Endothelial cell of umbilical vein (primary cell): ENCODE measurements around the gene CEP128. TPM values are rescaled to one million over a fixed set of nuclear protein-coding genes. Genes with fewer than 3 reads are reported as not detected.

ENCODE experiments used
- BruUV-seq: library from RNA; stranded (reverse); fragments of 400-500 nt; replicated peaks from 2 replicates; lab custom pipeline; 2021; lab: Mats Ljungman, UMichigan
- CTCF ChIA-PET: fragments of 300-600, 350-600 bp; sonication (Branson Sonifier 250); formaldehyde crosslinking; loops from one replicate; lab custom pipeline; 2021; ENCODE audit warnings: antibody characterized with exemption, inconsistent platforms; lab: Charles Lee
- POLR2A ChIA-PET: fragments of 300-600, 350-600 bp; sonication (Branson Sonifier 250); formaldehyde crosslinking; loops from one replicate; lab custom pipeline; 2021; ENCODE audit warnings: antibody characterized with exemption, inconsistent platforms; lab: Charles Lee
- DNase-seq: peaks from one replicate; pipeline ENCODE4 v3.0.0-alpha.2; 2011; ENCODE audit warnings: low read depth, low spot score
- FAIRE-seq: peaks from 2 replicates; lab custom pipeline; 2011; peaks lifted over from hg19 to GRCh38; lab: Jason Lieb, UNC
- H2AFZ ChIP-seq: 2 replicates; pipeline ENCODE4 v1.6.0; 2012; ENCODE audit warnings: low read depth, low read length, control low read depth, inconsistent platforms
- H3K27ac ChIP-seq: 2 replicates; pipeline ENCODE4 v1.5.1; 2011; ENCODE audit warnings: low read depth, mild to moderate bottlenecking, control low read depth, low read length, moderate library complexity; ENCODE audit not compliant: insufficient read depth
- H3K27me3 ChIP-seq, 2 experiments: 2 replicates each; pipeline versions ENCODE4 v1.6.0 to v1.6.1; 2011; ENCODE audit warnings: low read length in 2 of 2, mixed read lengths in 1 of 2; ENCODE audit not compliant: control insufficient read depth in 2 of 2, insufficient read depth in 2 of 2
- H3K36me3 ChIP-seq, 2 experiments: 2 replicates in 1 of 2; 3 replicates in 1 of 2; pipeline ENCODE4 v1.5.1; 2011; ENCODE audit warnings: low read length in 2 of 2, mild to moderate bottlenecking in 1 of 2, moderate library complexity in 1 of 2; ENCODE audit not compliant: control insufficient read depth in 2 of 2, insufficient read depth in 2 of 2; ENCODE audit errors: extremely low read depth in 1 of 2
- H3K4me1 ChIP-seq: 3 replicates; pipeline ENCODE4 v1.5.1; 2011; ENCODE audit warnings: mild to moderate bottlenecking, low read length; ENCODE audit not compliant: control insufficient read depth, insufficient read depth; ENCODE audit errors: extremely low read depth
- H3K4me2 ChIP-seq: 2 replicates; pipeline ENCODE4 v1.6.1; 2011; ENCODE audit warnings: low read length, control low read depth, mixed read lengths; ENCODE audit not compliant: insufficient read depth
- H3K4me3 ChIP-seq, 3 experiments: fragments of 200-600 bp in 1 of 3; sonication (generic), shearing (Covaris generic) in 1 of 3; replicated peaks in 1 of 3; 2 replicates each; pipeline ENCODE4 v1.5.1; 2011 to 2016; ENCODE audit warnings: control low read depth in 3 of 3, low read length in 3 of 3, mild to moderate bottlenecking in 2 of 3, inconsistent platforms in 1 of 3, low read depth in 1 of 3, moderate library complexity in 1 of 3; ENCODE audit not compliant: insufficient read depth in 1 of 3
- H3K79me2 ChIP-seq: 2 replicates; pipeline ENCODE4 v1.6.0; 2012; ENCODE audit warnings: low read length, inconsistent platforms; ENCODE audit not compliant: control insufficient read depth, insufficient read depth
- H3K9ac ChIP-seq: replicated peaks from 2 replicates; pipeline ENCODE3; 2011; ENCODE audit warnings: low read length, control low read depth; ENCODE audit not compliant: insufficient read depth; ENCODE audit errors: extremely low read depth
- H3K9me1 ChIP-seq: replicated peaks from 3 replicates; pipeline ENCODE4 v1.6.0; 2011; ENCODE audit warnings: mild to moderate bottlenecking, low read length; ENCODE audit not compliant: control insufficient read depth, insufficient read depth; ENCODE audit errors: extremely low read depth
- H3K9me3 ChIP-seq: replicated peaks from 2 replicates; pipeline ENCODE4 v1.5.1; 2012; ENCODE audit warnings: low read length, inconsistent platforms; ENCODE audit not compliant: control insufficient read depth, insufficient read depth
- H4K20me1 ChIP-seq: replicated peaks from 2 replicates; pipeline ENCODE3; 2011; ENCODE audit warnings: mild to moderate bottlenecking, low read length; ENCODE audit not compliant: control insufficient read depth, insufficient read depth; ENCODE audit errors: extremely low read depth
- EZH2 ChIP-seq: IDR thresholded peaks from 2 replicates; pipeline ENCODE4 v1.6.1; 2012; ENCODE audit warnings: borderline replicate concordance, low read depth, mild to moderate bottlenecking, moderate library complexity, low read length, inconsistent platforms; ENCODE audit not compliant: severe bottlenecking
- FOS ChIP-seq: IDR thresholded peaks from 2 replicates; pipeline ENCODE4 v1.6.1; 2011; ENCODE audit warnings: mild to moderate bottlenecking, low read length, moderate library complexity, borderline replicate concordance; ENCODE audit not compliant: insufficient read depth
- GATA2 ChIP-seq: IDR thresholded peaks from 2 replicates; pipeline ENCODE4 v1.7.0; 2011; ENCODE audit warnings: low read depth, mild to moderate bottlenecking, moderate library complexity, mixed read lengths, low read length; ENCODE audit not compliant: insufficient read length, insufficient read depth
- JUN ChIP-seq: IDR thresholded peaks from 2 replicates; pipeline ENCODE4 v1.6.1; 2011; ENCODE audit warnings: borderline replicate concordance, low read depth; ENCODE audit not compliant: insufficient read length, insufficient read depth
- MYC ChIP-seq: IDR thresholded peaks from one replicate; pipeline ENCODE4 v1.6.1; 2011; ENCODE audit warnings: mild to moderate bottlenecking, low read depth, low read length
- POLR2A ChIP-seq: IDR thresholded peaks from 2 replicates; pipeline ENCODE4 v1.6.1; 2012; ENCODE audit warnings: low read depth, mild to moderate bottlenecking, control low read depth, low read length
- POLR2AphosphoS5 ChIP-seq: IDR thresholded peaks from 2 replicates; pipeline ENCODE4 v1.6.1; 2012; ENCODE audit warnings: low read depth, mild to moderate bottlenecking, control low read depth, low read length, moderate library complexity; ENCODE audit not compliant: insufficient read depth
- dilution Hi-C: fragments of 300-500 bp; cut with MboI; formaldehyde crosslinking; loops from one replicate; pipeline ENCODE4 v1.15.0; 2019; ENCODE audit warnings: low sequenced_read_pairs; ENCODE audit not compliant: extremely low pct_ligation_motif_present
- intact Hi-C: fragments of 100-400 bp; cut with micrococcal nuclease; formaldehyde crosslinking; loops from one replicate; pipeline ENCODE4 v1.10.0; 2022
- polyA plus RNA-seq, 4 experiments: library from polyadenylated mRNA; depleted of rRNA in 3 of 4; stranded (reverse) in 3 of 4; unstranded in 1 of 4; fragments of >200 nt; gene quantifications; 2 replicates each; pipeline versions ENCODE4 v1.2.1 to v1.2.3, GENCODE V29; 2011 to 2012; ENCODE audit warnings: missing spikeins in 1 of 4
- total RNA-seq: library from RNA; stranded (reverse); gene quantifications from 2 replicates; pipeline ENCODE4 v1.2.3, GENCODE V29; 2021
- TF ChIP-seq, protein P1 (sequence below): IDR thresholded peaks from 2 replicates; pipeline ENCODE4 v1.6.1; 2011; ENCODE audit not compliant: insufficient read depth, insufficient read length
- TF ChIP-seq, protein P2 (sequence below), 2 donors: IDR thresholded peaks; 1 replicate in 1 of 2; 2 replicates in 1 of 2; pipeline ENCODE4 v1.5.1; 2011; ENCODE audit warnings: low read length in 2 of 2, mild to moderate bottlenecking in 2 of 2, moderate library complexity in 2 of 2, control low read depth in 1 of 2, inconsistent platforms in 1 of 2, low read depth in 1 of 2; ENCODE audit not compliant: insufficient read depth in 1 of 2; ENCODE audit errors: extremely low read depth in 1 of 2

The CEP128 gene
- total and polyA plus RNA-seq, 2 donors (not counting 3 experiments of a cell fraction or from before 2014, with no cell fraction given): 0.91 to 23.7 TPM

DNA sequence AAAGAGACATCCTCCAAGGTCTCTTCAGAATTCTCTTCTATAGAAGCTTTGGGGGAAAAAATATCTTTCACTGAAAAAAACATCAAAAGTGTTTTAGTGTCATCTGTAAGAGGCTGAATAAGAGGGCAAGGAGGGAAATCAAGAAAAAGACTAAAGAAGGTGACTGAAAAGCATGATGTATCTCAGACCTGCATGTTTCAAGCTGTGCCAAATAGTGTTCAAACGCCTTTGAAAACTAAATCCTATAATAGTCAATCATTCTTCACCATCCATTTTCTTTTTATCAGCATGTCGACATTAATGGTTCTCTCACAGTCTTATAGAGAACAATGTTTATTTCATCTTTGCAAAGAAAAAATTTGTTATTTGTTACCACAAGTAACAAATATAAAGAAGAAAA, 94.5 kb downstream of the CEP128 start:
- Histone ChIP-seq H3K9me1 (no peaks in the 10 kb centered on the region), H3K9me3 (no peaks in the 10 kb centered on the region), H3K4me2 (no peak overlapping the region), H3K4me1 (no peaks in the 10 kb centered on the region), H3K4me3 (no peak overlapping the region), H3K36me3 (no peaks in the 10 kb centered on the region), H2AFZ (no peak overlapping the region), H3K9ac (no peak overlapping the region), H3K27me3 (no peaks in the 10 kb centered on the region), H4K20me1 (no peaks in the 10 kb centered on the region), H3K27ac (no peak overlapping the region), H3K79me2 (no peaks in the 10 kb centered on the region)
- dilution Hi-C loops: no loop called here
- TF ChIP-seq, protein P1, sequence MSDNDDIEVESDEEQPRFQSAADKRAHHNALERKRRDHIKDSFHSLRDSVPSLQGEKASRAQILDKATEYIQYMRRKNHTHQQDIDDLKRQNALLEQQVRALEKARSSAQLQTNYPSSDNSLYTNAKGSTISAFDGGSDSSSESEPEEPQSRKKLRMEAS: no peak
- TF ChIP-seq GATA2 (no peak), MYC (no peak), POLR2A (no peak), EZH2 (no peak), JUN (no peak), FOS (no peak), POLR2AphosphoS5 (no peak)
- TF ChIP-seq, protein P2, sequence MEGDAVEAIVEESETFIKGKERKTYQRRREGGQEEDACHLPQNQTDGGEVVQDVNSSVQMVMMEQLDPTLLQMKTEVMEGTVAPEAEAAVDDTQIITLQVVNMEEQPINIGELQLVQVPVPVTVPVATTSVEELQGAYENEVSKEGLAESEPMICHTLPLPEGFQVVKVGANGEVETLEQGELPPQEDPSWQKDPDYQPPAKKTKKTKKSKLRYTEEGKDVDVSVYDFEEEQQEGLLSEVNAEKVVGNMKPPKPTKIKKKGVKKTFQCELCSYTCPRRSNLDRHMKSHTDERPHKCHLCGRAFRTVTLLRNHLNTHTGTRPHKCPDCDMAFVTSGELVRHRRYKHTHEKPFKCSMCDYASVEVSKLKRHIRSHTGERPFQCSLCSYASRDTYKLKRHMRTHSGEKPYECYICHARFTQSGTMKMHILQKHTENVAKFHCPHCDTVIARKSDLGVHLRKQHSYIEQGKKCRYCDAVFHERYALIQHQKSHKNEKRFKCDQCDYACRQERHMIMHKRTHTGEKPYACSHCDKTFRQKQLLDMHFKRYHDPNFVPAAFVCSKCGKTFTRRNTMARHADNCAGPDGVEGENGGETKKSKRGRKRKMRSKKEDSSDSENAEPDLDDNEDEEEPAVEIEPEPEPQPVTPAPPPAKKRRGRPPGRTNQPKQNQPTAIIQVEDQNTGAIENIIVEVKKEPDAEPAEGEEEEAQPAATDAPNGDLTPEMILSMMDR (IDR thresholded peaks at IDR 0.05; ENCODE audit: extremely low read depth in 1 of 2, insufficient read depth in 1 of 2, low read depth in 1 of 2, low read length in 2 of 2): no peak
- intact Hi-C loops: loop anchor here (5.0 kb wide), 1 partner anchor 210 kb away; no protein-coding TSS in a partner anchor
- DNase-seq (no peak), FAIRE-seq (no peak)
- ChIA-PET POLR2A (interaction anchor here (0.6 kb wide), 1 partner anchor 374 kb away, joined by 4 read pairs; the partner anchor contains the start of gene GTF2A1), CTCF (interaction anchor here (0.8 to 2.0 kb wide), 4 partner anchors 16 to 1913 kb away, joined by 3 to 9 read pairs (median 4); no protein-coding TSS in a partner anchor)
- no TSS peak for BruUV-seq
